Psoas muscle (tissue), 8 donors: ENCODE measurements around the gene SLC25A44. TPM values are rescaled to one million over a fixed set of nuclear protein-coding genes. Genes with fewer than 3 reads are reported as not detected.

Source experiments
- ATAC-seq, 4 donors: fragments of 200-7000 bp; cut with Tn5 transposase; one replicate each; pipeline ENCODE4 v1.9.1; 2020; ENCODE audit warnings: moderate library complexity in 3 of 4, mild to moderate bottlenecking in 2 of 4
- DNase-seq, 2 donors: peaks; one replicate each; pipeline ENCODE4 v3.0.0-alpha.2; 2020
- H3K27ac ChIP-seq: fragments of 200-600 bp; one replicate; pipeline ENCODE4 v1.8.0; 2022
- H3K27me3 ChIP-seq, 3 donors: fragments of 200-600 bp in 1 of 3; one replicate each; pipeline versions ENCODE4 v1.6.1 to v1.8.0; 2013 to 2022; ENCODE audit warnings: low read length in 2 of 3, mild to moderate bottlenecking in 2 of 3, moderate library complexity in 1 of 3; ENCODE audit not compliant: insufficient read depth in 3 of 3
- H3K36me3 ChIP-seq, 2 donors: fragments of 200-600 bp in 1 of 2; one replicate each; pipeline versions ENCODE4 v1.6.1 to v1.8.0; 2013 to 2022; ENCODE audit warnings: low read depth in 1 of 2, mild to moderate bottlenecking in 1 of 2, moderate library complexity in 1 of 2; ENCODE audit not compliant: insufficient read depth in 1 of 2
- H3K4me1 ChIP-seq: fragments of 200-600 bp; one replicate; pipeline ENCODE4 v1.8.0; 2022
- H3K4me3 ChIP-seq: fragments of 200-600 bp; one replicate; pipeline ENCODE4 v1.8.0; 2022; ENCODE audit warnings: mild to moderate bottlenecking
- H3K9me3 ChIP-seq: fragments of 200-600 bp; one replicate; pipeline ENCODE4 v1.8.0; 2022
- CTCF ChIP-seq: fragments of 200-600 bp; IDR thresholded peaks from one replicate; pipeline ENCODE4 v1.8.0; 2022; ENCODE audit warnings: antibody characterized with exemption
- WGBS, 3 donors: extraction: QIAGEN DNeasy Blood & Tissue Kit; methylation state at CpG; one replicate each; pipeline versions ENCODE4 v1.1.6 to v1.1.7; 2013; 5-methylcytosine and 5-hydroxymethylcytosine counted together
- intact Hi-C, 2 donors: fragments of 100-400 bp; cut with DNase I; formaldehyde crosslinking; loops; one replicate each; pipeline versions ENCODE4 v1.11.0 to v1.14.2; 2022
- polyA plus RNA-seq, 3 donors: library from polyadenylated mRNA; stranded (reverse); fragments of 200-250 nt; gene quantifications; one replicate each; pipeline ENCODE4 v1.2.3, GENCODE V29; 2013
- total RNA-seq, 4 donors: library from RNA; stranded (reverse); fragmentation: NEBNext Ultra II Directional in 2 of 4; extraction: Animal tissue kit (Norgen Biotek cat#: 25700) in 2 of 4; gene quantifications; one replicate each; pipeline versions ENCODE4 v1.2.1 to v1.2.4, GENCODE V29; 2021 to 2023
- donor health status: healthy with polysubstance abuse.
- donor health status: DM: no; HTN: no; CAD: no; lungs with moderate emphysema.
- donor health status: Bipolar disorder and iron deficiency.
- donor health status: healthy.
- donor health status: DM: yes; HTN: yes; CAD: no.
- donor health status: DM: no; HTN: no; CAD: no.
- donor health status: DM: no; HTN: no; CAD: no.
- donor health status: DM: yes; HTN: yes; CAD: no.

SLC25A44 gene
- total and polyA plus RNA-seq, 7 donors = 11.2 to 40.3 (median 21.1) TPM

- H3K27me3 ChIP-seq = peaks cover 0 to 3% (median 2%) of the 10 kb centered on the region in 3 donors
- no peak overlapping the region for H3K27ac ChIP-seq
- no peak overlapping the region for H3K4me3 ChIP-seq
- peak in 1 of 2 donors; percentile 26 for DNase-seq
- no peak for ATAC-seq
- H3K9me3 ChIP-seq = no peaks in the 10 kb centered on the region
- intact Hi-C loops = no loop called here
- H3K4me1 ChIP-seq = peaks cover 4% of the 10 kb centered on the region
- H3K36me3 ChIP-seq = no peaks in the 10 kb centered on the region
- WGBS, 3 donors = 63 to 69% (median 68%) methylated on average over 12 of the region's 12 CpGs
- TF ChIP-seq CTCF = no peak
Measured at GRCh38 chr1:156155756-156156510, 38.0 kb upstream of the SLC25A44 start.

DNA sequence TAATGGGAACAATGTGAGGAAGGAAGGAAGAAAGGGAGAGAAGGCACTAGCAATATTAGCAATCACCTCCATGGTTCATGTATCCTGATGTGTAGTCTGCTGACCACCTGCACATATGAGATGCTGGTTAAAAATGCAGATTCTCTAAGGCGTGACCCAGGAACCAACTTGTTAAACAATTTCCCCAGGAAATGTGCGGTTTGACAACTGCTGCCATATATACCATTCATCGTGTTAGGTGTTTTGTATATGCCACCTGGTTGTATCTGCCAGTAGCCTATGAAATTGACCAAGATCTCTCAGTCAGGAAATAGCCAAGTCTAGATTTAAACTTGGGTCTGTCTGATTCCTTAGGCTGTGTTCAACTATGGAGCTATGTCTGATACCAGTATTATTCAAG is 36.4 kb upstream of the SLC25A44 start:
- no peak for DNase-seq
- peaks cover 0 to 2% (median 0%) of the 10 kb centered on the region in 3 donors for H3K27me3 ChIP-seq
- no peaks in the 10 kb centered on the region for H3K36me3 ChIP-seq
- peaks cover 14% of the 10 kb centered on the region for H3K4me1 ChIP-seq
- TF ChIP-seq CTCF = no peak
- WGBS, 3 donors = 86 to 89% (median 87%) methylated on average over 3 of the region's 3 CpGs
- H3K27ac ChIP-seq = no peak overlapping the region
- intact Hi-C loops = no loop called here
- ATAC-seq = no peak
- H3K9me3 ChIP-seq = no peaks in the 10 kb centered on the region
- no peak overlapping the region for H3K4me3 ChIP-seq

- intact Hi-C loops = no loop called here
- no peaks in the 10 kb centered on the region for H3K36me3 ChIP-seq
- TF ChIP-seq CTCF = no peak
Measured at GRCh38 chr1:156157966-156158365, 35.9 kb upstream of the SLC25A44 start.

GRCh38 chr1:156160000-156160742 is 33.7 kb upstream of the SLC25A44 start:
- H3K27ac ChIP-seq = peak overlapping the region; percentile 95
- no peaks in the 10 kb centered on the region for H3K27me3 ChIP-seq
- WGBS, 3 donors = 35 to 40% (median 38%) methylated on average over 13 of the region's 13 CpGs
- peaks cover 14% of the 10 kb centered on the region for H3K4me1 ChIP-seq
- intact Hi-C loops = loop anchor here in 1 of 2 donors (5.0 kb wide), 1 partner anchor 52 kb away; the partner anchor contains the start of gene PMF1
- H3K9me3 ChIP-seq = no peaks in the 10 kb centered on the region
- peak overlapping the region; percentile 69 for H3K4me3 ChIP-seq
- ATAC-seq (peak; percentile 88 to 93 (median 88)), DNase-seq (peak; percentile 72 to 90)
- H3K36me3 ChIP-seq = no peaks in the 10 kb centered on the region
- no peak for TF ChIP-seq CTCF

More at GRCh38 chr1:156157966-156158365, 35.9 kb upstream of the SLC25A44 start:
- ATAC-seq = no peak
- H3K27ac ChIP-seq = no peak overlapping the region
- no peak for DNase-seq
- WGBS, 3 donors = 59 to 79% (median 66%) methylated on average over 5 of the region's 5 CpGs
- H3K27me3 ChIP-seq = no peaks in the 10 kb centered on the region
- H3K4me3 ChIP-seq = no peak overlapping the region
- peaks cover 14% of the 10 kb centered on the region for H3K4me1 ChIP-seq
- no peaks in the 10 kb centered on the region for H3K9me3 ChIP-seq
